Measurements from ENCODE around the gene ADRB1. TPM values are rescaled to one million over a fixed set of nuclear protein-coding genes. Genes with fewer than 3 reads are reported as not detected.

The ADRB1 gene
- total and polyA plus RNA-seq, 7 experiments from 2014 or later = 0.29 to 0.64 TPM; not detected in 5

DNA sequence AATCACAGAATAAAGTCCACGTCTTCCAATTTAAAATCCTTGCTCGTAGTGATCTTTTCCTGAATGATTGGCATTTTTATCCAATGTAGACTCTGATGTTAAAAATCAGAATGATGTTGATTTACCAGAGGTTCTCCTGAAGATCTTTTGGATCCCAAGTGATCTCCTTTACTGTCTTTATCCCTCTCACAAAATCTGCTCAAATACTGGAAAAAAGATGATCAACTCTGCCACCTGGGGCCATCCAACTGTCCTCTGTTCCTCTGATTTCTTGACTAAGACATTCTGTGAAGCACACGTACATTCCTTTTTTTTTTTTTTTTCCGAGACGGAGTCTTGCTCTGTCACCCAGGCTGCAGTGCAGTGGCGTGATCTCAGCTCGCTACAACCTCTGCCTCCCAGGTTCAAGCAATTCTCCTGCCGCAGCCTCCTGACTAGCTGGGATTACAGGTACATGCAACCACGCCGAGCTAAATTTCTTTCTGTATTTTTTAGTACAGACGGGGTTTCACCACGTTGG is 18.0 kb upstream of the ADRB1 start:
- ChIA-PET POLR2A (no interaction called here), CTCF (no interaction called here)
- H3K27ac Mint-ChIP-seq = peak overlapping the region in 1 of 9 donors; percentile 7
- no peaks in the 10 kb centered on the region for H3K9me3 ChIP-seq (ENCODE audit: control insufficient read depth in 2 of 3, low read length in 3 of 3)
- H3K36me3 ChIP-seq (ENCODE audit: control insufficient read depth in 2 of 3, insufficient read depth in 3 of 3, low read length in 3 of 3) = no peaks in the 10 kb centered on the region
- H3K4me3 ChIP-seq (ENCODE audit: low read length) = no peak overlapping the region
- no peak overlapping the region for H3K27ac ChIP-seq (ENCODE audit: low read depth, low read length)
- H3K4me1 Mint-ChIP-seq = peaks cover 18 to 36% (median 32%) of the 10 kb centered on the region in 7 donors
- H3K27me3 ChIP-seq (ENCODE audit: control insufficient read depth in 2 of 2, insufficient read depth in 2 of 2, low read length in 2 of 2) = peaks cover 0 to 6% of the 10 kb centered on the region in 2 donors
- H3K36me3 Mint-ChIP-seq = peaks cover 0 to 2% (median 0%) of the 10 kb centered on the region in 5 donors
- peaks cover 27 to 50% (median 32%) of the 10 kb centered on the region in 5 donors for H3K27me3 Mint-ChIP-seq
- DNase-seq = no peak
- H3K4me1 ChIP-seq (ENCODE audit: control insufficient read depth in 2 of 2, insufficient read depth in 2 of 2, low read length in 2 of 2) = peaks cover 7 to 13% of the 10 kb centered on the region in 2 donors
- no peak for ATAC-seq
- H3K4me3 Mint-ChIP-seq = peak overlapping the region in 8 of 10 donors; percentile 8 to 57 (median 52)
- peaks cover 0 to 3% (median 0%) of the 10 kb centered on the region in 11 donors for H3K9me3 Mint-ChIP-seq
- intact Hi-C loops (cut with micrococcal nuclease) = loop anchor here in 1 of 2 donors (1.0 kb wide), 1 partner anchor 64 kb away; no protein-coding TSS in a partner anchor

DNA sequence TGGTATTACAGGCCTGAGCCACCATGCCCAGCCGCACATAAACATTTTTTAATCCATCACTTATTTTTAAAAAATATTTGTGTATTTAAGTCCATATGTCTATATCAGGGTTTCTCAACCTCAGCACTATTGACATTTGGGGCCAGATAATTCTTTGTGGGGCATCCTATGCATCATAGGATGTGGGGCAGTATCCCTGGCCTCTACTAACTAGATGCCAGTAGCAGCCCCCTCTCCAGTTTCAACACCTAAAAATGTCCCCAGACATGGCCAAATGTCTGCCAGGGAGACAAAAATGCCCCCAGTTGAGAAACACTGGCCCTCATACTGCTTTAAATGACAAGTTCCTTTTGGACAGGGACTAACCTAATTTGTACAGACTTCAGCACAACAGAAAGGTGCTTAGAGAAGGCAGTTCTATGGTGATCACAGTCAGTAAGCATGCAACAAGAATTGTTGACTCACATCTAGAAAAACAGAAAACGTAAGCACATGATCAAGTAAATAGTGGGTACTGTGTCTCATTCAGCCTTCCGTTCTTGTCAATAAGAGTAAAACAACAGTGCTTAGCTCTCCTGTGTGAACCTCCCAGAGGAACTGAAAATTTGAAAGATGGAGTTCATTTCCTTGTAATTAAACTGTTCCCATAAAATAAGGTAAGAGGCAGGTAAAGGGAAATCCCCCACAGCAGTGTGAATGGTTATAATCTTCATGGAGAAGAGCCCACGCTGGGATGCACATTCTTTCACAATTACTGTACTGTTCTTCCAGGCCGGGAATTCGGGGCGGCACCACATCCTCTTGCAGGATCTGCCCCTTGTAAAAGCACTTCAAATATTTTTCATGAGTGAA is 17.3 kb upstream of the ADRB1 start:
- H3K4me3 Mint-ChIP-seq = peak overlapping the region in 2 of 10 donors; percentile 41 to 57
- H3K9me3 ChIP-seq (ENCODE audit: control insufficient read depth in 2 of 3, low read length in 3 of 3) = no peaks in the 10 kb centered on the region
- no peak overlapping the region for H3K27ac ChIP-seq (ENCODE audit: low read depth, low read length)
- H3K36me3 Mint-ChIP-seq = peaks cover 0 to 2% (median 0%) of the 10 kb centered on the region in 5 donors
- H3K9me3 Mint-ChIP-seq = peaks cover 0 to 3% (median 0%) of the 10 kb centered on the region in 11 donors
- no peak for DNase-seq
- peaks cover 7 to 13% of the 10 kb centered on the region in 2 donors for H3K4me1 ChIP-seq (ENCODE audit: control insufficient read depth in 2 of 2, insufficient read depth in 2 of 2, low read length in 2 of 2)
- no peak overlapping the region for H3K4me3 ChIP-seq (ENCODE audit: low read length)
- ATAC-seq = no peak
- H3K27me3 Mint-ChIP-seq = peaks cover 27 to 54% (median 39%) of the 10 kb centered on the region in 5 donors
- ChIA-PET POLR2A (no interaction called here), CTCF (no interaction called here)
- H3K36me3 ChIP-seq (ENCODE audit: control insufficient read depth in 2 of 3, insufficient read depth in 3 of 3, low read length in 3 of 3) = no peaks in the 10 kb centered on the region
- peaks cover 0 to under 1% of the 10 kb centered on the region in 2 donors for H3K27me3 ChIP-seq (ENCODE audit: control insufficient read depth in 2 of 2, insufficient read depth in 2 of 2, low read length in 2 of 2)
- intact Hi-C loops (cut with micrococcal nuclease) = no loop called here
- peaks cover 18 to 36% (median 32%) of the 10 kb centered on the region in 7 donors for H3K4me1 Mint-ChIP-seq
- no peak overlapping the region for H3K27ac Mint-ChIP-seq

DNA sequence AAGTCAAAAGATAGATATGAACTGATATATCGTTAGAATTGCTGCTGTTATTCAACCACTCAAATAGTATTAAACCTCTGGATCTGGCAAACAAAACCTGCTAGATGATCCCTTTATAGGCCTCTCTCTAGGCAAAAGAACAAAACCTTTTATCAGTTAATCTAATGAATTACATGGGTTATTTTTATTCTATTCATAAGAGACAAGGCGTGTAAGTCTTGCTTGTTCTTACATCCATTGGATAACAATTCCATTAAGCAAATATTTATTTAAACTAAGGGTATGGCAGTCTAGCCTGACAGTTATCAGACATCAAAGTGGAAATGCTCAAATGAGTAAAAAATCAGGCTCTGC is 16.6 kb upstream of the ADRB1 start:
- POLR2A ChIA-PET = no interaction called here
- CTCF ChIA-PET = no interaction called here
- DNase-seq (no peak), ATAC-seq (no peak)
- Mint-ChIP-seq H3K4me1 (peaks cover 16 to 36% (median 32%) of the 10 kb centered on the region in 7 donors), H3K9me3 (peaks cover 0 to 3% (median 0%) of the 10 kb centered on the region in 11 donors), H3K27ac (no peak overlapping the region), H3K36me3 (peaks cover 0 to 2% (median 0%) of the 10 kb centered on the region in 5 donors), H3K4me3 (no peak overlapping the region), H3K27me3 (peaks cover 22 to 54% (median 39%) of the 10 kb centered on the region in 5 donors)
- intact Hi-C loops (cut with micrococcal nuclease) = no loop called here
- no peak overlapping the region for H3K4me3 ChIP-seq (ENCODE audit: low read length)
- H3K36me3 ChIP-seq (ENCODE audit: control insufficient read depth in 2 of 3, insufficient read depth in 3 of 3, low read length in 3 of 3) = no peaks in the 10 kb centered on the region
- H3K27me3 ChIP-seq (ENCODE audit: control insufficient read depth in 2 of 2, insufficient read depth in 2 of 2, low read length in 2 of 2) = no peaks in the 10 kb centered on the region
- no peak overlapping the region for H3K27ac ChIP-seq (ENCODE audit: low read depth, low read length)
- H3K4me1 ChIP-seq (ENCODE audit: control insufficient read depth in 2 of 2, insufficient read depth in 2 of 2, low read length in 2 of 2) = peaks cover 7 to 13% of the 10 kb centered on the region in 2 donors
- no peaks in the 10 kb centered on the region for H3K9me3 ChIP-seq (ENCODE audit: control insufficient read depth in 2 of 3, low read length in 3 of 3)

DNA sequence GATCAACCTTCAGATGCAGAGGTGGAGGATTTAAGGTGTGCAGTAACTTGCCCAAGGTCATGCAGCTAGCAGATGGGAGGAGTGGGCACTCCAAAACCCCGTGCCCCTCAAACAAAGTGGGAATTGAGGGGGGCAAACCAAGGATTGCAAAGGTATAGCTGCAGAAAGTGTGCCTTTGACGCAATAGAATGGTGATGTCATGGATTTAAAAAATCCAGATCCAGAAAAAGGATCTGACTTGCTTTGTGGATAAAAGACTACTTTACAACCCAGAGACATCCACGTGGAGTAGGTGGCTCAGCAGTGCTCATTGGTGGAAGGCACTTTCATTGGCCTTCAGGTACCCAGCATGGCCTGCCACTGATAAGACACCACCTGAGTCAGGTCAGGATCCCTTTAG is 15.7 kb upstream of the ADRB1 start:
- Mint-ChIP-seq H3K36me3 (peaks cover 0 to 2% (median 0%) of the 10 kb centered on the region in 5 donors), H3K9me3 (peaks cover 0 to 3% (median 0%) of the 10 kb centered on the region in 11 donors), H3K4me3 (no peak overlapping the region), H3K27ac (no peak overlapping the region), H3K4me1 (peaks cover 16 to 36% (median 32%) of the 10 kb centered on the region in 7 donors), H3K27me3 (peaks cover 15 to 53% (median 32%) of the 10 kb centered on the region in 5 donors)
- H3K27me3 ChIP-seq (ENCODE audit: control insufficient read depth in 2 of 2, insufficient read depth in 2 of 2, low read length in 2 of 2) = no peaks in the 10 kb centered on the region
- intact Hi-C loops (cut with micrococcal nuclease) = no loop called here
- no peak for DNase-seq
- POLR2A ChIA-PET = no interaction called here
- CTCF ChIA-PET = no interaction called here
- no peak for ATAC-seq
- no peaks in the 10 kb centered on the region for H3K36me3 ChIP-seq (ENCODE audit: control insufficient read depth in 2 of 3, insufficient read depth in 3 of 3, low read length in 3 of 3)
- no peak overlapping the region for H3K4me3 ChIP-seq (ENCODE audit: low read length)
- H3K27ac ChIP-seq (ENCODE audit: low read depth, low read length) = no peak overlapping the region
- H3K9me3 ChIP-seq (ENCODE audit: control insufficient read depth in 2 of 3, low read length in 3 of 3) = no peaks in the 10 kb centered on the region
- H3K4me1 ChIP-seq (ENCODE audit: control insufficient read depth in 2 of 2, insufficient read depth in 2 of 2, low read length in 2 of 2) = peaks cover 7 to 13% of the 10 kb centered on the region in 2 donors

DNA sequence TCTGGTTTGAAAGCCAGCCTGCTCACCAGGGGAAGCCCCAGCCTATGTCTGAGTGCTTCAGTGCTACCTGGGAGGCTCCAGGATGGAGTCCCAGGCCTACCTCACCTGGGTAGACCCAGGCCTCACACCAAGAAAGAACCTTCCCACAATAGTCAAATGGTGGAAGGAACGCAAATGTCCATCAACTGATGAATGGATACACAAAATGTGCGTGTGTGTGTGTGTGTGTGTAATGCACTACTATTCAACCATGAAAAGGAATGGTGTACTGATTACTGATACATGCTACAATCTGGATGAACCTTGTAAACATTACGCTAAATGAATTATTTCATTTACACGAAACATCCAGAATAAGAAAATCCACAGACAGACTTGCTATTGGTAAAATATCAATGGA is 15.2 kb upstream of the ADRB1 start:
- Histone ChIP-seq H3K4me3 (ENCODE audit: low read length) (no peak overlapping the region), H3K9me3 (ENCODE audit: control insufficient read depth in 2 of 3, low read length in 3 of 3) (no peaks in the 10 kb centered on the region), H3K36me3 (ENCODE audit: control insufficient read depth in 2 of 3, insufficient read depth in 3 of 3, low read length in 3 of 3) (no peaks in the 10 kb centered on the region), H3K27ac (ENCODE audit: low read depth, low read length) (no peak overlapping the region), H3K27me3 (ENCODE audit: control insufficient read depth in 2 of 2, insufficient read depth in 2 of 2, low read length in 2 of 2) (no peaks in the 10 kb centered on the region), H3K4me1 (ENCODE audit: control insufficient read depth in 2 of 2, insufficient read depth in 2 of 2, low read length in 2 of 2) (peaks cover 7 to 13% of the 10 kb centered on the region in 2 donors)
- ChIA-PET CTCF (no interaction called here), POLR2A (no interaction called here)
- ATAC-seq (no peak), DNase-seq (no peak)
- H3K36me3 Mint-ChIP-seq = peaks cover 0 to 2% (median 0%) of the 10 kb centered on the region in 5 donors
- intact Hi-C loops (cut with micrococcal nuclease) = no loop called here
- H3K4me3 Mint-ChIP-seq = no peak overlapping the region
- H3K4me1 Mint-ChIP-seq = peaks cover 16 to 36% (median 32%) of the 10 kb centered on the region in 7 donors
- no peak overlapping the region for H3K27ac Mint-ChIP-seq
- H3K9me3 Mint-ChIP-seq = peaks cover 0 to 3% (median 0%) of the 10 kb centered on the region in 11 donors
- H3K27me3 Mint-ChIP-seq = peaks cover 12 to 53% (median 29%) of the 10 kb centered on the region in 5 donors

DNA sequence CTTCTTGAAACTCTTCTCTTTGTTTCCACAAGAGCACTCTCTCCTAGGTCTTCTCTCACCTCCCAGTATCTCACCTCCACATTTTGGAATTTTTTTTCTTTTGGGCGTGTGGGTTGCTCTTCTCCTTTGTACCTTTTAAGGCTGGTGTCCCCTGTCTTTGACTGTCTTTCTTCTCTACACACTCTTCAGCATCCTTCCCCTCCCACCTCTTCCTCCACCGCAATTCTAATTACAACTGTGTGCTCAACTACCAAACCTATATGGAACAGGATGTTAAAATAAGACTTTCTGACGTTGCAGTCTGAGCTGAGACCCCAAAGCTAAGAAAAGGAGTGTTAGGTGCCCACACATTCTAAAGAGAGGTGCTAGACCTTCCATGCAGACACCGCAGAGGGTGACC is 14.0 kb upstream of the ADRB1 start:
- H3K27me3 ChIP-seq (ENCODE audit: control insufficient read depth in 2 of 2, insufficient read depth in 2 of 2, low read length in 2 of 2) = no peaks in the 10 kb centered on the region
- H3K27ac Mint-ChIP-seq = no peak overlapping the region
- DNase-seq (no peak), ATAC-seq (no peak)
- no peak overlapping the region for H3K4me3 ChIP-seq (ENCODE audit: low read length)
- H3K27me3 Mint-ChIP-seq = peaks cover 12 to 60% (median 24%) of the 10 kb centered on the region in 5 donors
- H3K9me3 ChIP-seq (ENCODE audit: control insufficient read depth in 2 of 3, low read length in 3 of 3) = no peaks in the 10 kb centered on the region
- ChIA-PET POLR2A (interaction anchor here (0.6 kb wide), 1 partner anchor 1185 kb away, joined by 3 read pairs; no protein-coding TSS in a partner anchor), CTCF (no interaction called here)
- H3K4me1 Mint-ChIP-seq = peaks cover 12 to 26% (median 22%) of the 10 kb centered on the region in 7 donors
- peaks cover 0 to 1% (median 0%) of the 10 kb centered on the region in 11 donors for H3K9me3 Mint-ChIP-seq
- H3K4me3 Mint-ChIP-seq = no peak overlapping the region
- no peaks in the 10 kb centered on the region for H3K36me3 Mint-ChIP-seq
- H3K36me3 ChIP-seq (ENCODE audit: control insufficient read depth in 2 of 3, insufficient read depth in 3 of 3, low read length in 3 of 3) = no peaks in the 10 kb centered on the region
- no peak overlapping the region for H3K27ac ChIP-seq (ENCODE audit: low read depth, low read length)
- intact Hi-C loops (cut with micrococcal nuclease) = no loop called here
- peaks cover 6 to 11% of the 10 kb centered on the region in 2 donors for H3K4me1 ChIP-seq (ENCODE audit: control insufficient read depth in 2 of 2, insufficient read depth in 2 of 2, low read length in 2 of 2)

Data from naive thymus-derived CD4-positive, alpha-beta T cell (primary cell).